Thyroid gland (tissue), 4 donors: Measurements from ENCODE around the gene PDZD7. TPM values are rescaled to one million over a fixed set of nuclear protein-coding genes. Genes with fewer than 3 reads are reported as not detected.

Source experiments
- DNase-seq, 2 donors: peaks; one replicate each; pipeline ENCODE4 v3.0.0-alpha.2; 2019
- H3K27ac ChIP-seq, 3 donors: fragments of 200-600 bp; sonication (generic); 1 replicate in 2 of 3; 2 replicates in 1 of 3; pipeline ENCODE4 v1.5.1; 2016 to 2019; ENCODE audit warnings: mild to moderate bottlenecking in 1 of 3, moderate library complexity in 1 of 3
- H3K27me3 ChIP-seq: fragments of 200-600 bp; sonication (generic); one replicate; pipeline ENCODE4 v1.5.1; 2019
- H3K36me3 ChIP-seq, 2 donors: fragments of 200-600 bp; sonication (generic); one replicate each; pipeline ENCODE4 v1.5.1; 2016 to 2019
- H3K4me1 ChIP-seq, 2 donors: fragments of 200-600 bp; sonication (generic); one replicate each; pipeline ENCODE4 v1.5.1; 2017 to 2019
- H3K4me3 ChIP-seq, 3 donors: fragments of 200-600 bp; sonication (generic); replicated peaks in 1 of 3; 1 replicate in 2 of 3; 2 replicates in 1 of 3; pipeline ENCODE4 v1.5.1; 2016; ENCODE audit warnings: mild to moderate bottlenecking in 1 of 3
- H3K9me3 ChIP-seq: fragments of 200-600 bp; sonication (generic); one replicate; pipeline ENCODE4 v1.5.1; 2017
- POLR2A ChIP-seq, 2 donors: fragments of 450-650 bp; IDR thresholded peaks; one replicate each; pipeline ENCODE4 v1.6.1; 2017; ENCODE audit warnings: antibody characterized with exemption in 2 of 2, mild to moderate bottlenecking in 2 of 2, moderate library complexity in 1 of 2
- WGBS, 2 donors: methylation state at CpG; one replicate each; pipeline ENCODE4 v1.1.5; 2017; 5-methylcytosine and 5-hydroxymethylcytosine counted together
- intact Hi-C: fragments of 100-400 bp; cut with DNase I; formaldehyde crosslinking; loops from one replicate; pipeline ENCODE4 v1.15.1; 2023
- total RNA-seq, 4 donors: library from RNA; depleted of rRNA; stranded (reverse); fragments of >200 nt; gene quantifications; one replicate each; pipeline ENCODE4 v1.2.3, GENCODE V29; 2016
- TF ChIP-seq, protein P1 (sequence below), 6 experiments: fragments of 200-600 bp in 3 of 6; fragments of 450-650 bp in 3 of 6; sonication (generic) in 3 of 6; IDR thresholded peaks; one replicate each; pipeline ENCODE4 v1.5.1; 2016 to 2019; ENCODE audit warnings: antibody characterized with exemption in 6 of 6, mild to moderate bottlenecking in 2 of 6, inconsistent platforms in 1 of 6, moderate library complexity in 1 of 6

The PDZD7 gene
- total RNA-seq, 4 donors from 2014 or later = 0.24 to 1.1 (median 0.69) TPM

DNA sequence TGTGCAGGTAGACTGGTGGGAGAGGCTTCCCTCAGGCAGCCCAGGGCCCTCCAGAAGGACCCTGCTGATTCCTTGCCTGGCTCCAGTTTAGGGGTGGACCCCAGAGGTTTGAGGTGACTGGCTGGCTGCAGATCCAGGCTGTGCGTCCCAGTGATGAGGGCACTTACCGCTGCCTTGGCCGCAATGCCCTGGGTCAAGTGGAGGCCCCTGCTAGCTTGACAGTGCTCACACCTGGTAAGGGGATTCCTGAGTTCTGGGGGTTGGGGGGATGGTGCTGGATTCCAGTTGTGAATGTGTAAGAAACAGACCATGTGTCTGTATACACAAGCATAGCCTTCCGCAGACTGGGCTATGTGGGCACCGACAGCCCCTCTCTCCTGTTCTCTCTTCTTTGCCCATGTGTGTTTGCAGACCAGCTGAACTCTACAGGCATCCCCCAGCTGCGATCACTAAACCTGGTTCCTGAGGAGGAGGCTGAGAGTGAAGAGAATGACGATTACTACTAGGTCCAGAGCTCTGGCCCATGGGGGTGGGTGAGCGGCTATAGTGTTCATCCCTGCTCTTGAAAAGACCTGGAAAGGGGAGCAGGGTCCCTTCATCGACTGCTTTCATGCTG, 33.6 kb upstream of the PDZD7 start:
- Histone ChIP-seq H3K27ac (no peak overlapping the region), H3K9me3 (no peaks in the 10 kb centered on the region), H3K36me3 (no peaks in the 10 kb centered on the region), H3K4me3 (no peak overlapping the region), H3K27me3 (no peaks in the 10 kb centered on the region), H3K4me1 (peaks cover 41 to 54% of the 10 kb centered on the region in 2 donors)
- 75 to 81% methylated on average over 5 to 8 of the region's 9 CpGs for WGBS, 2 donors
- TF ChIP-seq, protein P1, sequence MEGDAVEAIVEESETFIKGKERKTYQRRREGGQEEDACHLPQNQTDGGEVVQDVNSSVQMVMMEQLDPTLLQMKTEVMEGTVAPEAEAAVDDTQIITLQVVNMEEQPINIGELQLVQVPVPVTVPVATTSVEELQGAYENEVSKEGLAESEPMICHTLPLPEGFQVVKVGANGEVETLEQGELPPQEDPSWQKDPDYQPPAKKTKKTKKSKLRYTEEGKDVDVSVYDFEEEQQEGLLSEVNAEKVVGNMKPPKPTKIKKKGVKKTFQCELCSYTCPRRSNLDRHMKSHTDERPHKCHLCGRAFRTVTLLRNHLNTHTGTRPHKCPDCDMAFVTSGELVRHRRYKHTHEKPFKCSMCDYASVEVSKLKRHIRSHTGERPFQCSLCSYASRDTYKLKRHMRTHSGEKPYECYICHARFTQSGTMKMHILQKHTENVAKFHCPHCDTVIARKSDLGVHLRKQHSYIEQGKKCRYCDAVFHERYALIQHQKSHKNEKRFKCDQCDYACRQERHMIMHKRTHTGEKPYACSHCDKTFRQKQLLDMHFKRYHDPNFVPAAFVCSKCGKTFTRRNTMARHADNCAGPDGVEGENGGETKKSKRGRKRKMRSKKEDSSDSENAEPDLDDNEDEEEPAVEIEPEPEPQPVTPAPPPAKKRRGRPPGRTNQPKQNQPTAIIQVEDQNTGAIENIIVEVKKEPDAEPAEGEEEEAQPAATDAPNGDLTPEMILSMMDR (IDR thresholded peaks at IDR 0.05) = no peak
- no peak for TF ChIP-seq POLR2A (IDR thresholded peaks at IDR 0.05)
- intact Hi-C loops = loop anchor here (5.0 kb wide), 1 partner anchor 32 kb away; the partner anchor contains the start of genes PDZD7 and SFXN3
- DNase-seq = no peak

DNA sequence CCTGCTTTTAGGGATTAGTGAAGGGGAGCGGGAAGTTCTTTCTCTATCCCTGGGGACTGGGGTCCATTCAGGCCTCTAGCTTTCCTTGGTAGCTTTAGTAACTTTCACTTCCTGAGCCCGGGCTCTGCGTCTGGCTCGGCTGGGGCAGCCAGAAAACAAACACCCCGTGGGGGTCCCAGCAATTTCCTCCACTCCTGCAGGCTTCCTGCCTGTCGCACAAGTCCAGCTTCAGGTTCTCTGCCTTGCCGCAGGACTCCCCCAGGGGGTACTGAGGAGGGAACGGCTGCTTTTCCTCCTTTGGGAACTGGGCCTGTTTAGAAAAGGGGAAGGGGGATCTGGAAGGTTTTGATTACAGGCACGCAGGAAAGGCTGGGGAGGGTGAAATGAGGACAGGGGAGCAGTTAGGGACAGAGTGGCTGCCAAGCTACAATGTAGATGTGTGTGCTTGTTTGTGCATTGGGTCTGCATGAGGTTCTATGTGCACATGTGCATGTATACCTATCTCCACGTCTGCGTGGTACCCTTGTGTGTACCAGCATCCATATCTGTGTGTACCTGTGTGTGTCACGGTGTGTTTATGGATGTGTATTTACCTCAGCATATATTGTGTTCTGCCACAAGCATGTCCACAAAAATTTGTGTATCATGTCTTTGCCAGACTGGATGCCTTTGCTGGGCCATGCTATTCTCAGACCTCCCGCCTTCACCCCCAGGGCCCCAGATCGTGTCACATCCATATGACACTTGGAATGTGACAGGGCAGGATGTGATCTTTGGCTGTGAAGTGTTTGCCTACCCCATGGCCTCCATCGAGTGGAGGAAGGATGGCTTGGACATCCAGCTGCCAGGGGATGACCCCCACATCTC, 32.9 kb upstream of the PDZD7 start:
- Histone ChIP-seq H3K27ac (no peak overlapping the region), H3K9me3 (no peaks in the 10 kb centered on the region), H3K4me3 (no peak overlapping the region), H3K36me3 (no peaks in the 10 kb centered on the region), H3K27me3 (no peaks in the 10 kb centered on the region), H3K4me1 (peaks cover 41 to 54% of the 10 kb centered on the region in 2 donors)
- 55 to 62% methylated on average over 14 of the region's 15 CpGs for WGBS, 2 donors
- intact Hi-C loops = no loop called here
- no peak for TF ChIP-seq POLR2A (IDR thresholded peaks at IDR 0.05)
- TF ChIP-seq, protein P1 (IDR thresholded peaks at IDR 0.05) = no peak
- no peak for DNase-seq

DNA sequence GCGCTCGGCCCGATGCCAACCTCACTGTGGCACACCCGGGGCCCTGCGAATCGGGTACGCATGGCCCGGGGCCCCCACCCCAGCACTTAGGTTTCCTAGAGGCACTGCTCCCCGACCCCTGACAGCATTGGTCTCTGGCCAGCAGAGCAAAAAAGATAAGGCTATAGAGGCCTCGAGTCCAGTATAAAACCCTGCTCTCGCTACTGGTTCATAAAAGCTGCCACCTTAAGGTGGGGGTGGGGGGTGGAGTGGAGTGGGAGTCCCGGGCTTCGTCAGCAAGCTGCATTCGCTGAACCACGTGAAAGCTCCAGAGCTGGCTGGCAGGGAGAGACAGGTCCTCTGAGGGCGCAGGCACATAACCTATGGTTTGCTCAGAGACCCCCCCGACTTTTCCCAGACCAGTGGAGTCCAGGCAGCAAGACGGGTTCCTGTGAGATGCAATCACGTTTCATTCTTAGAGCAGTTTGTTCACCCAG, 32.2 kb upstream of the PDZD7 start:
- Histone ChIP-seq H3K27me3 (no peaks in the 10 kb centered on the region), H3K4me3 (no peak overlapping the region), H3K4me1 (peaks cover 41 to 54% of the 10 kb centered on the region in 2 donors), H3K27ac (no peak overlapping the region), H3K36me3 (no peaks in the 10 kb centered on the region), H3K9me3 (no peaks in the 10 kb centered on the region)
- no peak for DNase-seq
- no peak for TF ChIP-seq POLR2A (IDR thresholded peaks at IDR 0.05)
- TF ChIP-seq, protein P1 (IDR thresholded peaks at IDR 0.05) = no peak
- intact Hi-C loops = no loop called here
- WGBS, 2 donors = 23 to 46% methylated on average over 4 to 10 of the region's 19 CpGs

DNA sequence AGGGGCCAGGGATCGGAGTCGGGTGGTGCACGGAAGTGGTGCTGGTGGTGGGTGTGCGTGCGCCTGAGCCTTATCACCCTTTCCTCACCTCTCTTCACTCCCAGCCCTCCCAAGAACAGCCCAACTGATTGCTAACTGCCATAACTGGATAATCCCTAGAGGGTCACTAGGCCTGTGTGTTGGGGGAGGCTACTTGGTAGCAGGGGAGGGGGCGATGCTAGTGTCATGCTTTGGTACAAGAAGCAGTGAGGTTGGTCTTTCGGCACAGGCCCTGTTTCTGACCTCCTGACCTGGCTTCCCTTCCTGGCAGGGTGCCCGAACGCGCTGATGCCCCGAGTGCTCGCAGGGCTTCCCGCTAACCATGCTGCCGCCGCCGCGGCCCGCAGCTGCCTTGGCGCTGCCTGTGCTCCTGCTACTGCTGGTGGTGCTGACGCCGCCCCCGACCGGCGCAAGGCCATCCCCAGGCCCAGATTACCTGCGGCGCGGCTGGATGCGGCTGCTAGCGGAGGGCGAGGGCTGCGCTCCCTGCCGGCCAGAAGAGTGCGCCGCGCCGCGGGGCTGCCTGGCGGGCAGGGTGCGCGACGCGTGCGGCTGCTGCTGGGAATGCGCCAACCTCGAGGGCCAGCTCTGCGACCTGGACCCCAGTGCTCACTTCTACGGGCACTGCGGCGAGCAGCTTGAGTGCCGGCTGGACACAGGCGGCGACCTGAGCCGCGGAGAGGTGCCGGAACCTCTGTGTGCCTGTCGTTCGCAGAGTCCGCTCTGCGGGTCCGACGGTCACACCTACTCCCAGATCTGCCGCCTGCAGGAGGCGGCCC, 31.5 kb upstream of the PDZD7 start:
- WGBS, 2 donors = 31 to 37% methylated on average over 12 to 15 of the region's 63 CpGs

More for the DNA sequence above, 31.5 kb upstream of the PDZD7 start:
- Histone ChIP-seq H3K9me3 (no peaks in the 10 kb centered on the region), H3K4me1 (peaks cover 39 to 51% of the 10 kb centered on the region in 2 donors), H3K27me3 (no peaks in the 10 kb centered on the region), H3K4me3 (peak overlapping the region in 1 of 3 donors; percentile 93), H3K36me3 (no peaks in the 10 kb centered on the region), H3K27ac (peak overlapping the region in 1 of 3 donors; percentile 100)
- TF ChIP-seq, protein P1 (IDR thresholded peaks at IDR 0.05) = peak in 5 of 6 experiments; percentile 17 to 64 (median 47)
- TF ChIP-seq POLR2A (IDR thresholded peaks at IDR 0.05) = no peak
- intact Hi-C loops = no loop called here
- peak; percentile 56 to 57 for DNase-seq
